T-helper 1 cell treated with Interleukin-12 subunit alpha and Interleukin-12 subunit beta and Interleukin-4 antibody, amounts not matched to agents 30 ng/mL and 1 ng/mL, for 36 hours (primary cell): ENCODE data around the gene CEACAM20. TPM values are rescaled to one million over a fixed set of nuclear protein-coding genes. Genes with fewer than 3 reads are reported as not detected.
"Not testable (repeated sequence)": the region's sequence is repeated elsewhere in the genome, so short reads cannot be mapped to it uniquely, and the experiment has no call there.

ENCODE experiments used
- intact Hi-C: fragments of 100-400 bp; cut with micrococcal nuclease; formaldehyde crosslinking; loops from one replicate; pipeline ENCODE4 v1.15.1; 2024
- total RNA-seq: library from RNA; stranded (reverse); gene quantifications from 2 replicates; pipeline ENCODE4 v1.2.3, GENCODE V29; 2022

The CEACAM20 gene
- total RNA-seq = not detected in 2 replicates

- intact Hi-C loops = no loop called here
Observed at GRCh38 chr19:44529536-44529935, at the start of gene CEACAM20. Gene CEACAM20 (minus strand): TSS chr19:44529675. CDS start chr19:44529509, 166 bp downstream.

GRCh38 chr19:44577566-44577874, 48.0 kb upstream of the CEACAM20 start:
- intact Hi-C loops = no loop called here

GRCh38 chr19:44576843-44577565, 47.5 kb upstream of the CEACAM20 start:
- intact Hi-C loops = no loop called here

- intact Hi-C loops = no loop called here
Observed at GRCh38 chr19:44575116-44575700, 45.7 kb upstream of the CEACAM20 start.

GRCh38 chr19:44574186-44574950, 44.9 kb upstream of the CEACAM20 start:
- intact Hi-C loops = no loop called here

GRCh38 chr19:44573627-44574026, 44.2 kb upstream of the CEACAM20 start:
- intact Hi-C loops = no loop called here

GRCh38 chr19:44573183-44573582, 43.7 kb upstream of the CEACAM20 start:
- intact Hi-C loops = no loop called here

- intact Hi-C loops = no loop called here
Observed at GRCh38 chr19:44572581-44572900, 43.1 kb upstream of the CEACAM20 start.

GRCh38 chr19:44571830-44572580, 42.5 kb upstream of the CEACAM20 start:
- intact Hi-C loops = loop anchor here (1.0 to 2.0 kb wide), 4 partner anchors 85 to 379 kb away; no protein-coding TSS in a partner anchor

- intact Hi-C loops = loop anchor here (1.0 to 2.0 kb wide), 4 partner anchors 86 to 380 kb away; no protein-coding TSS in a partner anchor
Observed at GRCh38 chr19:44570984-44571684, 41.7 kb upstream of the CEACAM20 start.

GRCh38 chr19:44570603-44570983, 41.1 kb upstream of the CEACAM20 start:
- intact Hi-C loops = loop anchor here (2.0 kb wide), 2 partner anchors 200 to 380 kb away; no protein-coding TSS in a partner anchor

GRCh38 chr19:44567745-44568144, 38.3 kb upstream of the CEACAM20 start:
- intact Hi-C loops = no loop called here

- intact Hi-C loops = no loop called here
Observed at GRCh38 chr19:44566984-44567383, 37.5 kb upstream of the CEACAM20 start.

GRCh38 chr19:44563086-44563655, 33.7 kb upstream of the CEACAM20 start:
- intact Hi-C loops = not testable (repeated sequence)

- intact Hi-C loops = no loop called here
Observed at GRCh38 chr19:44557933-44558332, 28.5 kb upstream of the CEACAM20 start.

- intact Hi-C loops = no loop called here
Observed at GRCh38 chr19:44554641-44555246, 25.3 kb upstream of the CEACAM20 start.

- intact Hi-C loops = no loop called here
Observed at GRCh38 chr19:44553478-44554171, 24.1 kb upstream of the CEACAM20 start.

- intact Hi-C loops = no loop called here
Observed at GRCh38 chr19:44552324-44552723, 22.8 kb upstream of the CEACAM20 start.

GRCh38 chr19:44551850-44552249, 22.4 kb upstream of the CEACAM20 start:
- intact Hi-C loops = no loop called here

- intact Hi-C loops = not testable (repeated sequence)
Observed at GRCh38 chr19:44550976-44551375, 21.5 kb upstream of the CEACAM20 start.
